BJ (cell line): Measurements from ENCODE around the gene AP1G2. TPM values are rescaled to one million over a fixed set of nuclear protein-coding genes. Genes with fewer than 3 reads are reported as not detected.
"Not testable (repeated sequence)": the region's sequence is repeated elsewhere in the genome, so short reads cannot be mapped to it uniquely, and the experiment has no call there.

ENCODE experiments used
- CTCF ChIA-PET: fragments of 350-600 bp; formaldehyde crosslinking; extraction: SDS; loops from one replicate; lab custom pipeline; 2021; ENCODE audit warnings: antibody characterized with exemption, inconsistent platforms; lab: Yijun Ruan, JAX
- POLR2A ChIA-PET: fragments of 300-600 bp; sonication (Branson Sonifier 250); formaldehyde crosslinking; extraction: SDS; loops from one replicate; lab custom pipeline; 2021; ENCODE audit warnings: antibody characterized with exemption; lab: Charles Lee
- DNase-seq: peaks from one replicate; pipeline ENCODE4 v3.0.0-alpha.2; 2011; ENCODE audit warnings: low read depth
- H3K27me3 ChIP-seq: 2 replicates; pipeline ENCODE4 v1.6.0; 2011; ENCODE audit warnings: low read length; ENCODE audit not compliant: control insufficient read depth, insufficient read depth
- H3K36me3 ChIP-seq: 2 replicates; pipeline ENCODE4 v1.5.1; 2011; ENCODE audit warnings: low read length; ENCODE audit not compliant: control insufficient read depth, insufficient read depth
- H3K4me3 ChIP-seq: 2 replicates; pipeline ENCODE4 v1.5.1; 2011; ENCODE audit warnings: low read depth, mild to moderate bottlenecking, control low read depth, low read length
- CTCF ChIP-seq: IDR thresholded peaks from 2 replicates; pipeline ENCODE4 v1.5.1; 2011; ENCODE audit warnings: low read depth, mild to moderate bottlenecking, control low read depth, inconsistent platforms, low read length, moderate library complexity; ENCODE audit not compliant: insufficient read depth
- polyA plus RNA-seq: library from polyadenylated mRNA; depleted of rRNA; stranded (reverse); fragments of >200 nt; gene quantifications from 2 replicates; pipeline ENCODE4 v1.2.3, GENCODE V29; 2011

The AP1G2 gene
- polyA plus RNA-seq, 1 experiment = 54.5 TPM

- H3K36me3 ChIP-seq = no peaks in the 10 kb centered on the region
- no peaks in the 10 kb centered on the region for H3K27me3 ChIP-seq
- ChIA-PET CTCF (interaction anchor here (0.9 to 1.3 kb wide), 3 partner anchors 11 to 39 kb away, joined by 3 read pairs; no protein-coding TSS in a partner anchor), POLR2A (no interaction called here)
- no peak for DNase-seq
- no peak overlapping the region for H3K4me3 ChIP-seq
- TF ChIP-seq CTCF = no peak
Observed at GRCh38 chr14:23600322-23600707, 32.7 kb upstream of the AP1G2 start.

GRCh38 chr14:23594191-23594590 lies 26.6 kb upstream of the AP1G2 start:
- DNase-seq, H3K27me3 ChIP-seq, H3K4me3 ChIP-seq, POLR2A ChIA-PET, H3K36me3 ChIP-seq: not testable (repeated sequence)
- CTCF ChIA-PET = interaction anchor here (0.6 to 1.0 kb wide), 2 partner anchors 38 to 247 kb away, joined by 3 to 4 read pairs; no protein-coding TSS in a partner anchor

- no peak for TF ChIP-seq CTCF
- no peaks in the 10 kb centered on the region for H3K27me3 ChIP-seq
- no peaks in the 10 kb centered on the region for H3K36me3 ChIP-seq
- no peak overlapping the region for H3K4me3 ChIP-seq
- ChIA-PET POLR2A (no interaction called here), CTCF (interaction anchor here (0.6 to 4.0 kb wide), 7 partner anchors 27 to 340 kb away, joined by 3 to 35 read pairs (median 4); no protein-coding TSS in a partner anchor)
- DNase-seq = no peak
Observed at GRCh38 chr14:23590198-23590597, 22.6 kb upstream of the AP1G2 start.

- no peak overlapping the region for H3K4me3 ChIP-seq
- no peak for TF ChIP-seq CTCF
- ChIA-PET CTCF (interaction anchor here (0.6 to 4.0 kb wide), 15 partner anchors 9 to 344 kb away, joined by 3 to 35 read pairs (median 4); partner anchors contain the start of gene AP1G2), POLR2A (no interaction called here)
- no peaks in the 10 kb centered on the region for H3K36me3 ChIP-seq
- no peaks in the 10 kb centered on the region for H3K27me3 ChIP-seq
- no peak for DNase-seq
Observed at GRCh38 chr14:23589606-23590005, 22.0 kb upstream of the AP1G2 start.

GRCh38 chr14:23588884-23589598 lies 21.4 kb upstream of the AP1G2 start:
- H3K4me3 ChIP-seq = no peak overlapping the region
- POLR2A ChIA-PET = no interaction called here
- DNase-seq = peak; percentile 13
- H3K36me3 ChIP-seq = no peaks in the 10 kb centered on the region
- TF ChIP-seq CTCF = peak; percentile 83
- H3K27me3 ChIP-seq = no peaks in the 10 kb centered on the region
- CTCF ChIA-PET = interaction anchor here (0.5 to 4.0 kb wide), 23 partner anchors 8 to 963 kb away, joined by 3 to 35 read pairs (median 3); partner anchors contain the start of genes AP1G2 and JPH4

GRCh38 chr14:23584527-23585203 lies 17.1 kb upstream of the AP1G2 start:
- CTCF ChIA-PET, DNase-seq, POLR2A ChIA-PET, H3K4me3 ChIP-seq, H3K27me3 ChIP-seq, H3K36me3 ChIP-seq: not testable (repeated sequence)

GRCh38 chr14:23583761-23584526 lies 16.4 kb upstream of the AP1G2 start:
- H3K27me3 ChIP-seq, H3K36me3 ChIP-seq, POLR2A ChIA-PET, DNase-seq, CTCF ChIA-PET, H3K4me3 ChIP-seq: not testable (repeated sequence)
